ENCODE measurements around the gene M6PR.

DNA sequence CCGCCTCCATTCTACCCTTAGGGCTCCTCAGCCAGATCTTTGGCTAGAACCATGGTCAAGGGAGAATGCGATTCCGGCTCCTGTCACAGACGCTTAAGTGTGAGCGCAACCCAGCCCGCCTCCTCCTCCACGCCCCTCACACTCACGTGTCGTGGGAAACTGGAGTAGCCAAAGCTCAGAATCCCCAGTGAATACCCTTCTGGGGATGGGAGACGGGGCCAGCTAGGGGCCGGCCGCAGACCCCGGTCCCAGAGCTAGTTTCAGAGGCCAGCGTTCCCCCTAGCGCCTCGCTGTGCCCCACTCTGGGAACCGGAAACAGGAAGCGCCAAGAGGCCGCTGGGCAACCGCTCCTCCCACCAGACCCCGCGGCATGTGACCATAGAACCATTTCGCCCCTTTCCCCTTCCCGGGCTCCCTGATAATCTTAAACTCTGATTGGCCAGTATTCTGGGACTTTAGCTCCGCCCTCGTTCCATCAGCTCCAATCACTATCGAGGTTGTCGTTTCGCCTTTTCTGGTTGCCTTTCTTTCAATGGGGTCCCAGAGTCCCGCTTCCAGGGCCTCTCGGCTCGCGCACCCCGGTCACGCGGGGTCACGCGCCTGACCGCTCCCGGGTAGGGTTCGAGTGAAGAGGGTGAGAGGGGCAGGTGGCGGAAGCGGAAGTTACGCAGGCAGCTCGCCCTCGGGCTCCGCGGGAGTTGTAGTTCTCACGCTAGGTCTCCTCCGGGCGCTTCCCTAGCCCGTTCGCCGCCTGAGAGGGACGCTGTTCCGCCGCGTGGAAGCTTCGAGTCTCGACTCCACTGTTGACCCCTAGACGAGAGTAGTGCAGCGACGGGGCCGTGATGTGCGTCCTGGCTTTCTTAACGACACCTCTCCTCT, at the start of gene M6PR:
- TF ChIP-seq, protein P1, sequence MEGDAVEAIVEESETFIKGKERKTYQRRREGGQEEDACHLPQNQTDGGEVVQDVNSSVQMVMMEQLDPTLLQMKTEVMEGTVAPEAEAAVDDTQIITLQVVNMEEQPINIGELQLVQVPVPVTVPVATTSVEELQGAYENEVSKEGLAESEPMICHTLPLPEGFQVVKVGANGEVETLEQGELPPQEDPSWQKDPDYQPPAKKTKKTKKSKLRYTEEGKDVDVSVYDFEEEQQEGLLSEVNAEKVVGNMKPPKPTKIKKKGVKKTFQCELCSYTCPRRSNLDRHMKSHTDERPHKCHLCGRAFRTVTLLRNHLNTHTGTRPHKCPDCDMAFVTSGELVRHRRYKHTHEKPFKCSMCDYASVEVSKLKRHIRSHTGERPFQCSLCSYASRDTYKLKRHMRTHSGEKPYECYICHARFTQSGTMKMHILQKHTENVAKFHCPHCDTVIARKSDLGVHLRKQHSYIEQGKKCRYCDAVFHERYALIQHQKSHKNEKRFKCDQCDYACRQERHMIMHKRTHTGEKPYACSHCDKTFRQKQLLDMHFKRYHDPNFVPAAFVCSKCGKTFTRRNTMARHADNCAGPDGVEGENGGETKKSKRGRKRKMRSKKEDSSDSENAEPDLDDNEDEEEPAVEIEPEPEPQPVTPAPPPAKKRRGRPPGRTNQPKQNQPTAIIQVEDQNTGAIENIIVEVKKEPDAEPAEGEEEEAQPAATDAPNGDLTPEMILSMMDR (IDR thresholded peaks at IDR 0.05; ENCODE audit: insufficient read depth, low read length): peak; percentile 32
- TF ChIP-seq, protein P2, sequence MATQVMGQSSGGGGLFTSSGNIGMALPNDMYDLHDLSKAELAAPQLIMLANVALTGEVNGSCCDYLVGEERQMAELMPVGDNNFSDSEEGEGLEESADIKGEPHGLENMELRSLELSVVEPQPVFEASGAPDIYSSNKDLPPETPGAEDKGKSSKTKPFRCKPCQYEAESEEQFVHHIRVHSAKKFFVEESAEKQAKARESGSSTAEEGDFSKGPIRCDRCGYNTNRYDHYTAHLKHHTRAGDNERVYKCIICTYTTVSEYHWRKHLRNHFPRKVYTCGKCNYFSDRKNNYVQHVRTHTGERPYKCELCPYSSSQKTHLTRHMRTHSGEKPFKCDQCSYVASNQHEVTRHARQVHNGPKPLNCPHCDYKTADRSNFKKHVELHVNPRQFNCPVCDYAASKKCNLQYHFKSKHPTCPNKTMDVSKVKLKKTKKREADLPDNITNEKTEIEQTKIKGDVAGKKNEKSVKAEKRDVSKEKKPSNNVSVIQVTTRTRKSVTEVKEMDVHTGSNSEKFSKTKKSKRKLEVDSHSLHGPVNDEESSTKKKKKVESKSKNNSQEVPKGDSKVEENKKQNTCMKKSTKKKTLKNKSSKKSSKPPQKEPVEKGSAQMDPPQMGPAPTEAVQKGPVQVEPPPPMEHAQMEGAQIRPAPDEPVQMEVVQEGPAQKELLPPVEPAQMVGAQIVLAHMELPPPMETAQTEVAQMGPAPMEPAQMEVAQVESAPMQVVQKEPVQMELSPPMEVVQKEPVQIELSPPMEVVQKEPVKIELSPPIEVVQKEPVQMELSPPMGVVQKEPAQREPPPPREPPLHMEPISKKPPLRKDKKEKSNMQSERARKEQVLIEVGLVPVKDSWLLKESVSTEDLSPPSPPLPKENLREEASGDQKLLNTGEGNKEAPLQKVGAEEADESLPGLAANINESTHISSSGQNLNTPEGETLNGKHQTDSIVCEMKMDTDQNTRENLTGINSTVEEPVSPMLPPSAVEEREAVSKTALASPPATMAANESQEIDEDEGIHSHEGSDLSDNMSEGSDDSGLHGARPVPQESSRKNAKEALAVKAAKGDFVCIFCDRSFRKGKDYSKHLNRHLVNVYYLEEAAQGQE (IDR thresholded peaks at IDR 0.05; ENCODE audit: insufficient replicate concordance, low read depth): peak; percentile 49
- TF ChIP-seq POLR2AphosphoS5 (IDR thresholded peaks at IDR 0.05; ENCODE audit: low read depth) (peak; percentile 66), GABPA (IDR thresholded peaks at IDR 0.05; ENCODE audit: low read depth) (peak; percentile 95)

All from HL-60 (cell line).